HepG2 (cell line): Measurements from ENCODE around the gene SHISAL1. TPM values are rescaled to one million over a fixed set of nuclear protein-coding genes. Genes with fewer than 3 reads are reported as not detected.

Experiments used
- ATAC-seq: fragments of 200-7000 bp; cut with Tn5 transposase; 3 replicates; pipeline ENCODE4 v1.9.1; 2020; ENCODE audit warnings: mild to moderate bottlenecking, moderate library complexity
- BruUV-seq: library from RNA; stranded (reverse); fragments of 400-500 nt; replicated peaks from 2 replicates; lab custom pipeline; 2021; lab: Mats Ljungman, UMichigan
- CTCF ChIA-PET: fragments of 300-600 bp; formaldehyde crosslinking; extraction: SDS; loops from one replicate; lab custom pipeline; 2021; ENCODE audit warnings: low total read pairs, inconsistent platforms, low intra/inter-chr PET ratio; lab: Yijun Ruan, JAX
- POLR2A ChIA-PET: fragments of 350-600 bp; sonication (Branson Sonifier 250); formaldehyde crosslinking; loops from one replicate; lab custom pipeline; 2020; ENCODE audit warnings: antibody characterized with exemption, inconsistent platforms; lab: Yijun Ruan, JAX
- DNase-seq: peaks from one replicate; pipeline ENCODE4 v3.0.0-alpha.2; 2015; ENCODE audit warnings: low spot score
- FAIRE-seq: peaks from 3 replicates; lab custom pipeline; 2011; peaks lifted over from hg19 to GRCh38; lab: Jason Lieb, UNC
- H2AFZ ChIP-seq: one replicate; pipeline ENCODE4 v1.6.1; 2011; ENCODE audit warnings: low read length, inconsistent platforms
- H3K27ac ChIP-seq: fragments of 300-600 bp; 3 replicates; pipeline ENCODE4 v1.8.0; 2011; ENCODE audit warnings: mixed run types, mild to moderate bottlenecking, mixed read lengths, low read length, inconsistent platforms; ENCODE audit not compliant: insufficient read depth; ENCODE audit errors: extremely low read length
- H3K27me3 ChIP-seq, 2 experiments: fragments of 200-600 bp in 1 of 2; 2 replicates in 1 of 2; 3 replicates in 1 of 2; pipeline versions ENCODE4 v1.6.0 to v1.8.0; 2011; ENCODE audit warnings: low read length in 2 of 2, mild to moderate bottlenecking in 2 of 2, moderate library complexity in 2 of 2, inconsistent platforms in 1 of 2; ENCODE audit not compliant: insufficient read depth in 2 of 2, control insufficient read depth in 1 of 2
- H3K36me3 ChIP-seq, 2 experiments: fragments of 200-600 bp in 1 of 2; replicated peaks in 1 of 2; 2 replicates in 1 of 2; 3 replicates in 1 of 2; pipeline versions ENCODE4 v1.5.1 to v1.8.0; 2011; ENCODE audit warnings: low read length in 2 of 2, inconsistent platforms in 1 of 2; ENCODE audit not compliant: insufficient read depth in 2 of 2, control insufficient read depth in 1 of 2
- H3K4me1 ChIP-seq: 2 replicates; pipeline ENCODE4 v1.5.1; 2012; ENCODE audit warnings: low read length, inconsistent platforms; ENCODE audit not compliant: insufficient read depth
- H3K4me2 ChIP-seq: 2 replicates; pipeline ENCODE4 v1.6.0; 2011; ENCODE audit warnings: low read depth, low read length, inconsistent platforms
- H3K4me3 ChIP-seq, 3 experiments: fragments of 200-600 bp in 1 of 3; sonication (generic), shearing (Covaris generic) in 1 of 3; replicated peaks in 1 of 3; 2 replicates each; pipeline ENCODE4 v1.5.1; 2011 to 2016; ENCODE audit warnings: low read length in 3 of 3, inconsistent platforms in 2 of 3, low read depth in 2 of 3, mild to moderate bottlenecking in 2 of 3, control low read depth in 1 of 3, mixed read lengths in 1 of 3; ENCODE audit not compliant: insufficient read depth in 1 of 3
- H3K79me2 ChIP-seq: one replicate; pipeline ENCODE4 v1.6.1; 2011; ENCODE audit warnings: low read length, inconsistent platforms; ENCODE audit not compliant: insufficient read depth
- H3K9ac ChIP-seq: 2 replicates; pipeline ENCODE4 v1.6.0; 2011; ENCODE audit warnings: mild to moderate bottlenecking, low read depth, low read length, inconsistent platforms; ENCODE audit not compliant: insufficient read depth
- H3K9me3 ChIP-seq: 2 replicates; pipeline ENCODE4 v1.5.1; 2012; ENCODE audit warnings: mild to moderate bottlenecking, low read length
- H4K20me1 ChIP-seq: 2 replicates; pipeline ENCODE4 v1.6.0; 2011; ENCODE audit warnings: inconsistent platforms, mild to moderate bottlenecking, low read length, moderate library complexity; ENCODE audit not compliant: insufficient read depth
- WGBS: methylation state at CpG from one replicate; pipeline ENCODE4 v1.1.6; 2017; ENCODE audit warnings: low lambda C conversion rate; 5-methylcytosine and 5-hydroxymethylcytosine counted together
- in situ Hi-C: cut with HindIII; loops from 2 replicates; pipeline ENCODE4 v1.10.0; 2017; ENCODE audit warnings: low pct_unique_long_range_greater_than_20kb; ENCODE audit not compliant: extremely low pct_ligation_motif_present
- intact Hi-C: fragments of 100-400 bp; cut with micrococcal nuclease; formaldehyde crosslinking; loops from one replicate; pipeline ENCODE4 v1.10.0; 2022; ENCODE audit not compliant: unreplicated experiment
- polyA plus RNA-seq, 8 experiments: library from polyadenylated mRNA; depleted of rRNA in 3 of 8; stranded (reverse) in 7 of 8; unstranded in 1 of 8; fragments of >200 nt; fragmentation: Illumina TruSeq in 4 of 8; extraction: Trizol in 4 of 8; gene quantifications; 2 replicates each; pipeline versions ENCODE4 v1.2.1 to v1.2.3, GENCODE V29; 2011 to 2016; ENCODE audit warnings: low read depth in 4 of 8, missing spikeins in 1 of 8, mixed read lengths in 1 of 8; ENCODE audit not compliant: insufficient read depth in 1 of 8
- total RNA-seq, 5 experiments: library from RNA; depleted of rRNA; stranded (reverse); fragments of >200 nt; fragmentation: Illumina TruSeq; extraction: Trizol; gene quantifications; 2 replicates each; pipeline ENCODE4 v1.2.3, GENCODE V29; 2016; ENCODE audit warnings: low read depth in 1 of 5
- TF ChIP-seq, protein P1 (sequence below): sonication (generic); formaldehyde crosslinking; IDR thresholded peaks from 2 replicates; pipeline ENCODE4 v1.8.1; 2023; ENCODE audit warnings: mild to moderate bottlenecking, inconsistent platforms, moderate library complexity, missing genetic modification reagents, borderline replicate concordance
- TF ChIP-seq, protein P2 (sequence below): sonication (generic); formaldehyde crosslinking; IDR thresholded peaks from 2 replicates; pipeline ENCODE4 v1.4.0; 2020; ENCODE audit warnings: missing genetic modification reagents

SHISAL1 gene
- total and polyA plus RNA-seq, 2 of the 13 experiments (the other 11 are each of a cell fraction or from before 2014, with no cell fraction given), result not detected

- TF ChIP-seq, protein P1, sequence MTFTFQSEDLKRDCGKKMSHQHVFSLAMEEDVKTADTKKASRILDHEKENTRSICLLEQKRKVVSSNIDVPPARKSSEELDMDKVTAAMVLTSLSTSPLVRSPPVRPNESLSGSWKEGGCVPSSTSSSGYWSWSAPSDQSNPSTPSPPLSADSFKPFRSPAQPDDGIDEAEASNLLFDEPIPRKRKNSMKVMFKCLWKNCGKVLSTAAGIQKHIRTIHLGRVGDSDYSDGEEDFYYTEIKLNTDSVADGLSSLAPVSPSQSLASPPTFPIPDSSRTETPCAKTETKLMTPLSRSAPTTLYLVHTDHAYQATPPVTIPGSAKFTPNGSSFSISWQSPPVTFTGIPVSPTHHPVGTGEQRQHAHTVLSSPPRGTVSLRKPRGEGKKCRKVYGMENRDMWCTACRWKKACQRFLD (CRISPR knock-in tag), result no peak
Measured at GRCh38 chr22:44338906-44339305, 26.2 kb upstream of the SHISAL1 start (continued).

- no peak overlapping the region for H3K27ac ChIP-seq
- FAIRE-seq (no peak), DNase-seq (no peak), ATAC-seq (no peak)
- H3K9me3 ChIP-seq, result no peaks in the 10 kb centered on the region
- H3K27me3 ChIP-seq, result peaks cover under 1 to 32% of the 10 kb centered on the region in 2 experiments; a peak in 4 of 5 replicates
- no peaks in the 10 kb centered on the region for H3K36me3 ChIP-seq
- no peak overlapping the region for H3K4me2 ChIP-seq
- H3K79me2 ChIP-seq, result no peaks in the 10 kb centered on the region
- TF ChIP-seq, protein P2, sequence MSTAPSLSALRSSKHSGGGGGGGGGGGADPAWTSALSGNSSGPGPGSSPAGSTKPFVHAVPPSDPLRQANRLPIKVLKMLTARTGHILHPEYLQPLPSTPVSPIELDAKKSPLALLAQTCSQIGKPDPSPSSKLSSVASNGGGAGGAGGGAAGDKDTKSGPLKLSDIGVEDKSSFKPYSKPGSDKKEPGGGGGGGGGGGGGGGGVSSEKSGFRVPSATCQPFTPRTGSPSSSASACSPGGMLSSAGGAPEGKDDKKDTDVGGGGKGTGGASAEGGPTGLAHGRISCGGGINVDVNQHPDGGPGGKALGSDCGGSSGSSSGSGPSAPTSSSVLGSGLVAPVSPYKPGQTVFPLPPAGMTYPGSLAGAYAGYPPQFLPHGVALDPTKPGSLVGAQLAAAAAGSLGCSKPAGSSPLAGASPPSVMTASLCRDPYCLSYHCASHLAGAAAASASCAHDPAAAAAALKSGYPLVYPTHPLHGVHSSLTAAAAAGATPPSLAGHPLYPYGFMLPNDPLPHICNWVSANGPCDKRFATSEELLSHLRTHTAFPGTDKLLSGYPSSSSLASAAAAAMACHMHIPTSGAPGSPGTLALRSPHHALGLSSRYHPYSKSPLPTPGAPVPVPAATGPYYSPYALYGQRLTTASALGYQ (CRISPR knock-in tag), result no peak
- no peaks in the 10 kb centered on the region for H3K4me1 ChIP-seq
- H2AFZ ChIP-seq, result no peak overlapping the region
- BruUV-seq, result no TSS peak
- no peaks in the 10 kb centered on the region for H4K20me1 ChIP-seq
- ChIA-PET POLR2A (no interaction called here), CTCF (no interaction called here)
- WGBS, result 14% methylated on average over 7 of the region's 8 CpGs
- H3K9ac ChIP-seq, result no peak overlapping the region
- in situ Hi-C loops (no loop called here), intact Hi-C loops (no loop called here)
- H3K4me3 ChIP-seq, result no peak overlapping the region
Measured at GRCh38 chr22:44338177-44338810, 25.5 kb upstream of the SHISAL1 start.
